IMR-90 (cell line): Measurements from ENCODE around the gene ASTN2.

Experiments used
- BHLHE40 ChIP-seq: fragments of 150-350 bp; IDR thresholded peaks from 2 replicates; pipeline ENCODE4 v1.6.1; 2016; ENCODE audit warnings: mild to moderate bottlenecking, low read depth, low read length
- CEBPB ChIP-seq: IDR thresholded peaks from 2 replicates; pipeline ENCODE4 v1.6.1; 2012; ENCODE audit warnings: low read depth, low read length, improper control_type of control experiment
- FOS ChIP-seq: fragments of 150-350 bp; IDR thresholded peaks from 2 replicates; pipeline ENCODE4 v1.6.1; 2016; ENCODE audit warnings: low read depth, low read length
- MAZ ChIP-seq: IDR thresholded peaks from 2 replicates; pipeline ENCODE4 v1.6.1; 2012; ENCODE audit warnings: low read depth, mild to moderate bottlenecking, low read length, improper control_type of control experiment, moderate library complexity, borderline replicate concordance
- NFE2L2 ChIP-seq: fragments of 150-350 bp; IDR thresholded peaks from 2 replicates; pipeline ENCODE4 v1.6.1; 2016; ENCODE audit warnings: low read depth, mild to moderate bottlenecking, low read length
- POLR2A ChIP-seq: IDR thresholded peaks from 2 replicates; pipeline ENCODE4 v1.6.1; 2012; ENCODE audit warnings: mild to moderate bottlenecking, low read depth, low read length
- RAD21 ChIP-seq: IDR thresholded peaks from 2 replicates; pipeline ENCODE4 v1.6.1; 2012; ENCODE audit warnings: low read length, improper control_type of control experiment
- RCOR1 ChIP-seq: IDR thresholded peaks from 2 replicates; pipeline ENCODE4 v1.6.1; 2012; ENCODE audit warnings: mild to moderate bottlenecking, low read length, improper control_type of control experiment; ENCODE audit not compliant: insufficient replicate concordance
- RFX5 ChIP-seq: IDR thresholded peaks from 2 replicates; pipeline ENCODE4 v1.8.0; 2012; ENCODE audit warnings: low read depth, mild to moderate bottlenecking, low read length, moderate library complexity
- USF2 ChIP-seq: fragments of 150-350 bp; IDR thresholded peaks from 2 replicates; pipeline ENCODE4 v1.6.1; 2017; ENCODE audit warnings: mild to moderate bottlenecking, antibody characterized with exemption, low read length, low read depth
- TF ChIP-seq, protein P1 (sequence below): conservative IDR thresholded peaks from 2 replicates; pipeline ENCODE4 v1.5.1; 2012; ENCODE audit warnings: mild to moderate bottlenecking, low read depth, low read length, improper control_type of control experiment
- TF ChIP-seq, protein P2 (sequence below): fragments of 150-350 bp; IDR thresholded peaks from 2 replicates; pipeline ENCODE4 v1.6.1; 2016; ENCODE audit warnings: low read depth, mild to moderate bottlenecking, low read length, moderate library complexity, borderline replicate concordance

DNA sequence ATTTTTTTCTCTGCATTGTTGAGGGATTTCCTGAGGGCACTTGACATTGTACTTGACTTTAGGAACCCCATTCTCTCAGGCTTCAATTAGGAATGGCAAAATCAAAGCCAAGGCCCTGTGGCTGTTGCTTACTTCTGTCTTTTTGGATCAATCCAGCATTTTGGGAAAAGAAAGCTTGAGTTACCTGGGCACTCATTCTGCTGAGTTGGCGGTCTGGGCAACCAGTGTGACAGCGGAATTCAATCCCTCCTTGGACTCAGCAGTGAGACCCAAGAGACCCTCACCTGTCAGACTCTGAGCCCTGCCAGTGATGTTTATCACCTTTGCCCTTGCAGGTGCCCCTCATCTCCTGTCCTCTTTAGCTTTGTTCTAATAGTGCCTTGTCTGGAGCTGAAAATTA, 1036.0 kb downstream of the ASTN2 start:
- TF ChIP-seq RFX5 = no peak
- TF ChIP-seq, protein P1, sequence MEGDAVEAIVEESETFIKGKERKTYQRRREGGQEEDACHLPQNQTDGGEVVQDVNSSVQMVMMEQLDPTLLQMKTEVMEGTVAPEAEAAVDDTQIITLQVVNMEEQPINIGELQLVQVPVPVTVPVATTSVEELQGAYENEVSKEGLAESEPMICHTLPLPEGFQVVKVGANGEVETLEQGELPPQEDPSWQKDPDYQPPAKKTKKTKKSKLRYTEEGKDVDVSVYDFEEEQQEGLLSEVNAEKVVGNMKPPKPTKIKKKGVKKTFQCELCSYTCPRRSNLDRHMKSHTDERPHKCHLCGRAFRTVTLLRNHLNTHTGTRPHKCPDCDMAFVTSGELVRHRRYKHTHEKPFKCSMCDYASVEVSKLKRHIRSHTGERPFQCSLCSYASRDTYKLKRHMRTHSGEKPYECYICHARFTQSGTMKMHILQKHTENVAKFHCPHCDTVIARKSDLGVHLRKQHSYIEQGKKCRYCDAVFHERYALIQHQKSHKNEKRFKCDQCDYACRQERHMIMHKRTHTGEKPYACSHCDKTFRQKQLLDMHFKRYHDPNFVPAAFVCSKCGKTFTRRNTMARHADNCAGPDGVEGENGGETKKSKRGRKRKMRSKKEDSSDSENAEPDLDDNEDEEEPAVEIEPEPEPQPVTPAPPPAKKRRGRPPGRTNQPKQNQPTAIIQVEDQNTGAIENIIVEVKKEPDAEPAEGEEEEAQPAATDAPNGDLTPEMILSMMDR = no peak
- no peak for TF ChIP-seq POLR2A
- no peak for TF ChIP-seq RAD21
- no peak for TF ChIP-seq MAZ
- TF ChIP-seq, protein P2, sequence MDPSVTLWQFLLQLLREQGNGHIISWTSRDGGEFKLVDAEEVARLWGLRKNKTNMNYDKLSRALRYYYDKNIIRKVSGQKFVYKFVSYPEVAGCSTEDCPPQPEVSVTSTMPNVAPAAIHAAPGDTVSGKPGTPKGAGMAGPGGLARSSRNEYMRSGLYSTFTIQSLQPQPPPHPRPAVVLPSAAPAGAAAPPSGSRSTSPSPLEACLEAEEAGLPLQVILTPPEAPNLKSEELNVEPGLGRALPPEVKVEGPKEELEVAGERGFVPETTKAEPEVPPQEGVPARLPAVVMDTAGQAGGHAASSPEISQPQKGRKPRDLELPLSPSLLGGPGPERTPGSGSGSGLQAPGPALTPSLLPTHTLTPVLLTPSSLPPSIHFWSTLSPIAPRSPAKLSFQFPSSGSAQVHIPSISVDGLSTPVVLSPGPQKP = no peak
- TF ChIP-seq BHLHE40 = no peak
- no peak for TF ChIP-seq FOS
- TF ChIP-seq CEBPB = no peak
- no peak for TF ChIP-seq RCOR1
- TF ChIP-seq NFE2L2 = no peak
- TF ChIP-seq USF2 = no peak
